GM21723 (cell line): Measurements from ENCODE around the gene PDGFC.
"Not testable (repeated sequence)": the region's sequence is repeated elsewhere in the genome, so short reads cannot be mapped to it uniquely, and the experiment has no call there.

ENCODE experiments used
- ATAC-seq: cut with Tn5 transposase; IDR thresholded peaks from one replicate; pipeline ENCODE4 v1.9.1; 2021; ENCODE audit warnings: mild to moderate bottlenecking, moderate library complexity; ENCODE audit not compliant: unreplicated experiment

The PDGFC gene

DNA sequence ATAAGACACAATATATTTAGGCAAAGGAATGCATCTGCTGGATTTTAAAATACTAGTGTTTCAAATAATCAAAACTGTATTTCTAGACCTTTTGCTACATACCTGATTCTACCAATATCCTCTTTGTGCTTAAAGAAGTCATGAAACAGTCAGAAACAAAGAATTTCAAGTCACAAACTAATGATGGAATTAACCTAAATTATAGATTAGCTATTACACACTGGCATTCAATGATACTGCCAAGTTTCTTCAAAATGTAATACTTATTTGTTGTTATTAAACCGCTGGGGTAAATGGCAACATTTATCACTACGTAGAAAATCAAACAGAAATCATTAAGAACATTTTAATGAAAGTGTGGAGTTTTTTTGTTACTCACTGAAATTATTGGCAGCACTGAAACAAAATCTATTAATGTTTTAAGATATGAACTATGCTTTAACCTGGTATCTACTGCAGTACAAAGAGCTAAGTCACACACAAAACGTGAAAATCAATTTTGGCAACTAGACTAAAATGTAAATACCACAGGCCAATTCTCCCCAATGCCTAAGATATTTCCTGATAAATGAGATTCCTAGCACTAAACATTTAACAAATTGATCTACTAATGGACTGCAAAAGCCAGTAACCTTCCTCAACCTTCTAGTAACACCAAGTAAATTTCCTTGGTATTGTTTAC lies 19.4 kb downstream of the PDGFC start:
- ATAC-seq: no peak

DNA sequence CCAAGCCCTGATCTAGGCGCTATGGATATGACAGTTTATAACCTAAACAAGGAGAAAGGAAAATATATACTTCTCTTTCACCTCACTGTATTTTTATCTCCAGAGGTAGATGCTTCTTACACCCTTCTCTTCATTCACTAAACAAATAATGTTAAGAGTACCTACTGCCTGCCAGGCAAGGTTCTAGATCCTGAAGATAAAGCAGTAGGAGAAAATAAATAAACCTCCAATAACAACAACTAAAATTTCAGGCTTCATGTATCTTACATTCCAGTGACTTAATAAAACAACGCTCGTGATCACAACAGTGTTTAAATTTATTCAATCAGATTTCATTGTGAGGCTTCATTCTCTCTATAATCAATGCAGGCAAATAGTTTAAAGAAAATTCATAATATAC lies 20.7 kb downstream of the PDGFC start:
- no peak for ATAC-seq

DNA sequence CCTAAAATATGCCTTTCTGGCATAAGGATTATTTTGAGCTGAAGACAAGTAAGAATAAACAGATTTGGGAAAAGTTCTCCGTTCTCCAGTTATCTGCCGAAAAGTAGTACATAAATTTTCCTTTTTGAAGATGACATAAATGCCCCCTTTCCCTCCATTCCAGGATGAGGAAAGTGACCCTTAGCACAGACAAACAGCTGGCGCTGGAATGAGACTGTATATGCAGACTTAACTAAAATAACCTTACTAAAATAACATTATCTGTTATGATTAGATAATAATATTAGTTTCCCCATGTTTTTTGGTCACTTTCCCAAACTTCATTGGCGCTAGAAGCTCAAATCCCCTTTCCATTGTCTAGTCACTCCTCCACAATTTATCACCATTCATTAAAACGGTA lies 21.5 kb downstream of the PDGFC start:
- ATAC-seq: no peak

DNA sequence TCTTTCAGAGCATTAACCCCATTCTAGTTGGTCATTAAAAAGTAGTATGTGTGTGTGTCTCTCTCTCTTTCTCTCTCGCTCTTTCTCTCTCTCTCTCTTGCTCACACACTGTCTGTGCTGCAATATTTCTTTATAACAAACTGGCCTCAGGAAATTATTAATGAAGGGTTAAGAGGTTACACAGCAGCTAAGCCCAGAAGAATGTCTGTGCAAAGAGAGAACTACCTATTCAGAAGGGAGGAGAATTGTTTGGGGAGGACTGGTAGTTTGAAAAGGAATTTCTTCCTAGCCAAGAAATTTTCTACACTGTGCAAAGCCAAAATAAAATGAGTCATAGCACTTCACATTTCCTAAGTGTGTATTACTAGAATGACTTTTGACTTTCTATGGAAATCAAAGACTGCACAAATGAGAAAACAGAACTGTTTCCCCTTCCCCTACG lies 22.2 kb downstream of the PDGFC start:
- no peak for ATAC-seq

DNA sequence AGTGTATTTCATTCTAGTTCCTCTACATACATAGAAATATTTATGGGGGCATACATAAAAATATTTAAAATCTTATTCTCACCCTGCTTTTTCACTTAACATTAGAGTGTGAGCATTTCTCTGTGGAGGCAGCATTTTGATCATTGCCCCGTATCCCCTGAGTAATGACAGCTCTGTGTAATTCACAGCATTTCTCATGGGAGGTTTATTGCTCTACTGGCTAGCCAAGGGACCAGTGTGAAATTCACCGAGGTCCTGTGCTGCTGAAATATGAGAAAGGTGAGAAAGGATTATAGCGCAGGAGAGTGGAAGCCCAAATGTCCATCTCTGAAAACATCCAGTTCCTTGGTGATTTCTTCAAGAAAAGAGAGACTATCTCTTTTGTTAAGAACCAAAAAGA lies 22.9 kb downstream of the PDGFC start:
- no peak for ATAC-seq

DNA sequence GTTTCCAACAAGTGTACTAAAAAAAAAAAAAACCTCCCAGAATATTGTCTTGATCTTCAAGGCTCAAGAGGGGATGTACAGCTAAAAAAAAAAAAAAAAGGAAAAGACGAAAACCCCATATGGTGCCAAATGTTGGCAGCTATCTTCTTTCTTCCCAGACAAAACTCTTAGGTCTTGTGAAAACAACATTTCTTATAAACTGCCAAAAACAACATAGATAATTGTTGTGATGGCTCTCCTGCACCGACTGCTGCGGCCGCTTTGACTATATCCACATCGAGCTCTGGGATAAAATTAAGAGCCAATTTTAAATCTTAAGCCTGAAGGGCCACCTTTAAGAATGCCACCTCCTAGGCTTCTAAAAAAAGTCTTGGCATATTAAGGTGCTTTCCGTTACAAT lies 23.5 kb downstream of the PDGFC start:
- no peak for ATAC-seq

DNA sequence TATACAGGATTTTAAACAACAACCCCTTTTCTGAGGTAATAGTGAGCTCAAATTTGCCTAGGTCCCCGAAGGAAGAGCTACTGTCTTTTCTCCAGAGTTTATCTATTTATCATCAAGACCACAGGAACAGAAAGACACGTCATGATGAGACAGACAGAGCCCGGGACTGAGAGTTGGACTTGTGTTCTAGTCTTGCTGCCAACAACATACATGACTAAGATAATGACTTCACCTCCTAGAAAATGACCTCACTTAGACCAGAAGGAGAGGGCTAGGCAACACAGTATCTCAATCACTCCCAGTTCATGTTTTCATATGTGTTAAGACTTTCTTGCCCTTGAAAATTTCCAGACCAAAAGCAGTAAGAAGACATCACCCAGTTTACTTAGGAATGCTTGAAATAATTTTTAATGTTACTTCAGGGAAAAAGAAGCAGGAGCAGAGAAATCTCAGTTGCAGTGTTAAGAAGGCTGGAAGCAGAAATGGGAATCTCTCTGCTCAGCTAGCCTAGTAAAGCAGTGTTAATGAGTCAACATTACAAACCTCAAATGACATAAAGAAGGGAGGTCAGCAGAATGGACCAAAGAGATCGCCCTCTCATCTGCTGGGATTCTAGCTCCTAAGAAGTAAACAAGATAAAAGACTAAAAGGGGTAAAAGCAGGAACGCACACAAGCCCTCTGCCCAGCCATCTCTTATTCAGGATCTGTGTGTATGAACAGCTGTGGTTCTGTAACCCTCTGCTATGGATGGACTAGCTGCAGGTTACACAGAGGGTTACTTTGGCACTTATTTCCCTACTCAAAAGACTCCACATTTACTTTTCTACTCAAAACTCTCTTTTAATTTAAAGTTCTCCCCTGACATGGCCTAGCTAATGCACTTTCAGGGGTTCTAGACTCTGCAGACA lies 24.8 kb downstream of the PDGFC start:
- no peak for ATAC-seq

DNA sequence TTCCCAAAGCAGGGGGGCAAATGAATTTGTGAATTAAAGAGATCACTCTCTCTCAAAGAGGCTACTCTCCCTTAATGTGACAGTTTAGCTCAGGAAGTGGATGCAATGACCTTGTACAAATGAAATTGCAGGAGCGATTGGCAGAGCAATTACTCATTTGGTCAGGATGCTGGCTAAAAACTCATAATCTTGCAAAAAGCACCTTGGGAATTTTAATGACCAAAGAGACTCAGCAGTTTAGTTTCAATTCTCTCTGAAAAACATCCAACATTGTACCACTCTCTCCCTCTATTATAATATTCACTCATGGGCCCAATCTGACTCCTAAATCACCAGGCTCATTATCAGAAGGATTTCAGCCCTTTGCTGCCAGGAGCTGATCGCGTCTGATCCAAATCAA lies 26.1 kb downstream of the PDGFC start:
- no peak for ATAC-seq

DNA sequence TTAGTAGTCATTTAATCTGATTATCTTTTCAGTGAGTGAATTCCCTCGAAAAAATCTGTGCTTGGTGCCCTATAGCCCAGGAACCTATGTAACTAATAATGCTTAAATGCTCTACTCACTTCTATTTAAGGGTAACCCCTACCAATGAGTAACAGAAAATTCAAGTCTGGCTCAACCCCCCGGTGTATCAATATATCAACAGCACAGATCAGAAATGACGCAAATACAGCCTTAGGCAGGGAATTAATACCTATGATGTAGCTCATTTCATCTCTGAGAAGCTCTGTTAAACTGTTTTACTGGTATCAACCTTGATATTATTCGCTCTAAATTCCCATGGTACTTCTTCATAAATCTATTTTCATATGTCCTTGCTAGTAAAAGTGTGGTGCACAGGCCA lies 28.6 kb downstream of the PDGFC start:
- no peak for ATAC-seq

DNA sequence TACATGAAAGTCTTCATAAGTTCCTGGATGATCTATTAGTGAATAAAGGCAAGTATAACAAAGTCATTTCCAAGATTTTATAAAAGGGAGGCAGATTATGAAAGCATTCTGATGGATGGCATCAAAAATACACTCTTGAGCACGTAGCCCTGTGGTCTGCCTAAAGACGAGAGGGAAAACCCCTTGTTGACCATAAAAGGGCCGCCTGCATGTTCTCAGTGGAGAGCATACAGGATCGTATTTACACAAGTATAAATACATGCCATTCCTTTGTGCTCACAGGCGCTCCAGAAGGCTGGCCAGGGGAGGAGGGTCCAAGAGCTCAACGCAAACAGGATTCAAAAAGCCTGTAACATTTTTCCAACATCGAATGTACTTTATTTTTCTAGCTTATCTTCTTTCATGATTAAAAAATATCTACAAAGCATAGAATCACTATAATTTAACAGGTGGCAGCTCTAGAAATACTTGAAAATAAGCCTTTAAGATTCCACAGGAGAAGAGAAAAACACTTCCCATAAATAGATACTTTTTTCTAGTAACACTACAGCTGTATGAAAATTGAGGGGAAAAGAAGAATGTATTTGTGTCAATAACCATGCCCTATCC lies 29.6 kb downstream of the PDGFC start:
- no peak for ATAC-seq

DNA sequence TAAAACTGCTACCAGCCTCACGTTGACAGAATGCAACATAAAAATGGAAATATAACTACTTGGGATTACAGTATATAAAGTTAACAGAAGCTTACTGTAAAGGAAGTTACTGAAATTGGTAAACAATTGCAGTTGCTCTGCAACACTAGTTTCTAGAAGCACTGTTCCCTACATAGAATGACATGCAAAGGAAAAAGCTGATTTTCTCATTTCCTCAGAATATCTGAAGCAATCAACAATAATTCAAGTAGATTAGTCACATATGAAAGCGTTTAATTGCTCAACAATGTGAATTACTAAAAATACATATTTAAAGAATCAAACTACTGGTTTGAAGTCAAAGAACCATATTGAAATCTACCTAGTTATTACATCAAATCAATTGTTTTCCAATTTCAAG lies 31.8 kb downstream of the PDGFC start:
- ATAC-seq: no peak

DNA sequence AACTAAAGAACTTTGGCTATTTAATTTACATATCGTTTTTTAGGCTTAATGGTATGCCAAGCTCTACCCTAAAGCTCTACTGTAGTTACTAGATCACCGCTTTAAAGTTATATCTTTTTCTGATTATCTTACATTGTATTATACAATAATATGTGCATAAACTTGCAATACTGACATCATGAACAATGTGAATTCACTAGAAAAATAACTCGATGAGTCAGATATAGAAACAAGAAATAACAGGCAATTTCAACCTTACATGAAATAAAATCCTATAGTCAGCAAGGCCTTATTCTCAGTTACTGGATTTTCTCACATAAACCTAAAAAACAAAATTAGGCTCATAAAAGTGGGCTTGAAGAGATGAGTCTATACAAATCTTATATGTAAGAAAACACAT lies 32.5 kb downstream of the PDGFC start:
- ATAC-seq: no peak

DNA sequence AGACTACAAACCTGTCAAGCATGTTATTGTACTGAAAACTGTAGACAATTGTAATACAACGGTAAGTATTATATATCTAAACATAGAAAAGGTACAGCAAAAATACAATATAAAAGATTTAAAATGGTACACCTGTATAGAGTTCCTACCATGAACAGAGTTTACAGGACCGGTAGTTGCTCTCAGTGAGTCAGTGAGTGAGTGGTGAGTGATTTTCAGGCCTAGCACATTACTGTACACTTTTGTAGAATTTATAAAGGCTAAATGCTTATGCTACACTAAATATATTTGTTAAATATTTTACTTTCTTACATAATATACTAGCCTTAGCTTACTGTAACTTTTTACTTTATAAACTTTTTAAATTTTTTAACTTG lies 37.4 kb downstream of the PDGFC start:
- ATAC-seq: no peak

DNA sequence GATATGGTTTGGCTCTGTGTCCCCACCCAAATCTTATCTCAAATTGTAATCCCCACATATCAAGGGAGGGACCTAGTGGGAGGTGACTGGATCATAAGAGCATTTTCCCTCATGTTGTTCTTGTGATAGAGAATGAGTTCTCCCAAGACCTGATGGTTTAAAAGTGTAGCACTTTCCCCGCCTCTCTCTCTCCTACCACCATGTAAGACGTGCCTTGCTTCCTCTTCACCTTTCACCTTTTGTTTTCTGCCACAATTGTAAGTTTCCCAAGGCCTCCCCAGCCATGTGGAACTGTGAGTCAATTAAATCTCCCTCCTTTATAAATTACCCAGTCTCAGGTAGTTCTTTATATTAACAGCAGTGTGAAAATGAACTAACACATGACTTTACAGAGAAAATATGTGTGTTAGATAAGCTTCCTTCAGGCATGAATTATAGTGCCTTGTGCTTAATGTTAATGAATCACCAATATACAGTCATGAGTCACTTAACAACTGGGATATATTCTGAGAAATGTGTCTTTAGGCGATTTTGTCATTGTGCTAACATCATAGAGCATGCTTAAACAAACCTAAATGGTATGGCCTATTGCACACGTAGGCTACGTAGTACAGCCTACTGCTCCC lies 37.9 kb downstream of the PDGFC start:
- ATAC-seq: no peak

DNA sequence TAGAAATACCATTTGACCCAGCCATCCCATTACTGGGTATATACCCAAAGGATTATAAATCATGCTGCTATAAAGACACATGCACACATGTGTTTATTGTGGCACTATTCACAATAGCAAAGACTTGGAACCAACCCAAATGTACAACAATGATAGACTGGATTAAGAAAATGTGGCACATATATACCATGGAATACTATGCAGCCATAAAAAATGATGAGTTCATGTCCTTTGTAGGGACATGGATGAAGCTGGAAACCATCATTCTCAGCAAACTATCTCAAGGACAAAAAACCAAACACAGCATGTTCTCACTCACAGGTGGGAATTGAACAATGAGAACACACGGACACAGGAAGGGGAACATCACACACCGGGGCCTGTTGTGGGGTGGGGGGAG lies 39.2 kb downstream of the PDGFC start:
- ATAC-seq: not testable (repeated sequence)

DNA sequence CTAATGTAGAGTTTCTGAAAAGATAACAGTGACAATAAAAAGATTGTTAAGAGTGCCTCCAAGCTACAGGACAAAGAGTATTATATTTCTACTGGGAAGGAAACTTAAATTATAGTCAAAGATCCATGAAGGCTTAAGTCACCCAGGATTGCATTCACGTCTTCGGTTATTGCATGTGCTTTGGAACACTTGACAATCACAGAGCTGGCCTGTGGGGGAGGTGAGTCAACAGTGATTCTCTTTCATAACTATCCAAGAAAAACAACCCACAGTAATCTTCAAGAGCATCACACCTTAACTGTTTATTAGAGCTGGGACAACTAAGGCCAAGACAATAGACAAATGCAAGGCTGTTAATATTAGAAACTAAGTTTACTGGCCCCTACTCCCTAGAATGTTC lies 40.3 kb downstream of the PDGFC start:
- no peak for ATAC-seq

DNA sequence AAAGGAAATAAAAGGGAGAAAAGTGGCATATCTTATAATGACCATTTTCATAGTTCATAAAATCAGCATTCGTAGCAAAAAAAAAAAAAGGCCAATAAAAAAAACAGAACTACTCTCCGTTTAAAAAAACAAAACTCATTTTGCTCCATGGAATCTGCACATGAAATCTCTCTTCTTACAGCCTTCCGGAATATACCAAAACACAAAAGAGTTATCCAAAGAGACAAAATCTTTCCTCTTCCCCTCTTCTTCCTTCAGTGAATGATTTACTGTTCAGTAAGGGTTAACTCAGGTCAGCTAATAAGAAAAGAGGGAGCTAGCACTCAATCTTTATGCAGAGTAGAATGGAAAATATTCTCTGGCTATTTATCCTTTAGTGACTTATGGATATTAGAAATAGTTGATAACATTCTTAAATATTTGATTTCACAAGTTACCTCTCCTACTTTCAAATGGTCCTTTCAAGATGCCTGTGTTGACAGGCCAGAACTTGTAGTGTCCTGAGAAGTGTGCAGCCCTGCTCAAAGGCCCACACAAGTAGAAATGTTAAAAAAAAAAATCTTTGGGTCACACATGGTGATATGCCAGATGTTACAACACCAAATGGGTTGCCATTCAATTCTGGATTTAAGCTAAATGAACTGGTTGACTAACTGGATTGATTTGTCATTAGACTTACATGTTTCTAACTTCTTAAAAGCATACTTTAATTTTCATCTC lies 42.1 kb downstream of the PDGFC start:
- ATAC-seq: no peak

DNA sequence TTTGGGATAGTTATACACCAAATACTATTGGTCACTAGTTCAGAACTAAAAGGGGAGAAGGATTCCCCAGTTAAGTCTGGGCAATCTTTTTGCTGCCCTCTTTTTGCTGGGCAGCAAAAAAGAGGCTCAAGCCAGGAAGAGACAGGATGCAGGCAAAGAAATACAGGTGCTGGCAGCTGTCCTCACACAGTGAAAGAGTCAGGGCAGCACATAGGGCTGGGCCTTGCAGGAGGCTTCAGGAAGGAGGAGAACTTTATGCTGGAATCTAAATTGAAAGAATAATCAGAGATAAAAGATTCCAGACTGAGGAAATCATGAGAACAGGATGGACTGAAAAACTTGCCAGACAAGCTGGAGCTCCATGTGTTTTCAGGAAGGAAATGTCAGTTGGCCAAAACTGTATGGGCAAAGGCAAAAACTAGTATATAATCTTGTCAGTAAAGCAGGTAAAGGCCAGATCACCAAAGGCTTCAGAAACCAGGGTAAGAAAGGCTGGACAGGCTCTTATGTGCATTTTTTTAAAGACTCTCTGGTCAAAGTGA lies 46.8 kb downstream of the PDGFC start:
- no peak for ATAC-seq

DNA sequence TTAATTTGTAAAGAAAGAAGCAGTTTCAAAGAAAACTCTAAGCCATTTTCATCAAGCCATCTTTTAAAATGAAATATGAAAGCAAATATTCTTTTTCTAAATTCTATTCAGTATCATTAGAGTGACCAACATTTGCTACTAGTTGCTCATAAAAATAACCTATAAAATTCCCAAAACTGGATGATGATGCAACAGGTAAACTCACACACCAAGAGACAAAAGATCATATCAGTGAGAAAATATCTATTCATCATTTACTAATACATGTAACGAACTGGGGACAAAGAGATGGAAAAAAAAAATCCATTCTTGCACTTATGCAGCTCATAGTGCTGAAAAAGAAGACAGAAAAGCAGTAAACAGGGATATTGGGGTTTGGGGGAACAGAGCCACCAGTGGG lies 48.1 kb downstream of the PDGFC start:
- no peak for ATAC-seq

DNA sequence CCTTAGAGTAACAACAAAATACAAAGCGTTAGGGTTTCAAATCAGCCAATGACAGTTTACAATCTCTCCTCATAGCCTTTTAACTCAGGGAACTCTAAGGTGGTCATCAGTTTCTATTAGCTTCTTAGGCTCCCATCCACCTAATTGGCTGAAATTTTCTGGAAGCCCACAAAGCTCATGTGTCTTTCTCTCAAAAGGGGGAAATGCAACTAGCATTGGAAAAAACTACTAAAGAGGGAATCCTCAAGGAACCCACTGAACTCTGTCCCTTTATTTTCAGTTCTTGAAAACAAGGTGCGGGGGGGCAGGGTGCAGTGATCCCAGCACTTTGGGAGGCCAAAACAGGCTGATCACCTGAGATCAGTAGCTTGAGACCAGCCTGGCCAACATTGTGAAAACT lies 56.4 kb downstream of the PDGFC start:
- no peak for ATAC-seq

DNA sequence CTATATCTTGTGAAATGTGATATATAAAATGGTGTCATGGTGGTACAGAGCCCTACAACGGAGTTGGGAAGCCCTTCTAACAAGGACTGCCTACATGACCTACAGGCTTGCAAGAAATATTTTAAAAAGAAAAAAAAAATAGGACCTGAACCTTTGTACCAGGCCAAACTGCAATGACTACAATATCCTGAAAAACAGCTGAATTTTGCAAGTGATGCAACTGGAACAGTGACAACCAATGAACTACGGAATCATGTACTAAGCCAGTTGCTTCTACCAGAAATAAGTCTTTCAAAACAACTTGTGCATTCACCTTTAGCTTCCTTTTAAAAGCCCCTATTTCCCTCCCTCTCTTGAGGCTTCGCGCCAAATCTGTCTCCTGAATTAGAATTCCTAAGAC lies 58.4 kb downstream of the PDGFC start:
- no peak for ATAC-seq
